ENCODE results near the gene BLOC1S3.

The BLOC1S3 gene, protein sequence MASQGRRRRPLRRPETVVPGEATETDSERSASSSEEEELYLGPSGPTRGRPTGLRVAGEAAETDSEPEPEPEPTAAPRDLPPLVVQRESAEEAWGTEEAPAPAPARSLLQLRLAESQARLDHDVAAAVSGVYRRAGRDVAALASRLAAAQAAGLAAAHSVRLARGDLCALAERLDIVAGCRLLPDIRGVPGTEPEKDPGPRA

DNA sequence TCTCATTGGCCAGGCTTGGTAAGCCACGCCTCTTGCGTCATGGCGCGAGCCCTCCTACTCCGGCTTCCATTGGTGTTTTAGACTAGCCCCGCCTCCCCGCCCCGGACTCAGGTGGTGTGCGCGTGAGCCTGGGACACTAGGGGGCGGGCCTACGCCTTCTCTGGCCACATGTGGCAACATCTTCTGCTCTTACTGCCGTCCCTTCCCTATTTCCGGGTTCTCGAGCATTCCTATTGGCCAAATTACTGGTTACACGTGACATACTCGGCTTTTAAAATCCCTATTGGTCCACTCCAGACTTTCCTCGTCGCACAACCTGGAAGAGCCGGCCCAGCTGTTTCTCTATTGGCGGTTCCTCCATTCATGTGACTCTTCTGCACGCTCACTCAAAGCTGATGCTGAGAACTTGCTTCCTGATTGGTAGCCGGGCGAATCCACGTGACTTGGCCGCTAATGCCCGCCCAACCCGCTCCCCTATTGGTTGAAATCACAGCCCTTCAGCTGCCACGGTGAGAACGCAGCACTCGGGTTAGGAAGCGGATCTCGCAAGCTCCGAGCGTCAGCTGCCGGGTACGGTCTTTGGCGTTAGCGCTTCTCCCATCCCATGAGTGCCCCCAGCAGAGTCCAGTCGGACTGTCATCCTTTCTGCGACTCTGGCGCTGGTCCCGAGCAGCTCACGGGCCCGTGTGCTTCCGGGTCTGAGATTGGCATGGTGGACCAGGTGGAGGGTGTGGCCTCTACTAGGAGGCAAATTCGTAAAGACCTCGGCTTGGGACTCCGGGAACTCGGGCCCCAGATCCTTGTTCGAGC, at the start of gene BLOC1S3:
TSS of gene BLOC1S3 (plus strand) at position 523 of the 810 bp plus-strand sequence. CDS start 513 bp downstream, outside the sequence.
- peak; percentile 99 for DNase-seq

DNA sequence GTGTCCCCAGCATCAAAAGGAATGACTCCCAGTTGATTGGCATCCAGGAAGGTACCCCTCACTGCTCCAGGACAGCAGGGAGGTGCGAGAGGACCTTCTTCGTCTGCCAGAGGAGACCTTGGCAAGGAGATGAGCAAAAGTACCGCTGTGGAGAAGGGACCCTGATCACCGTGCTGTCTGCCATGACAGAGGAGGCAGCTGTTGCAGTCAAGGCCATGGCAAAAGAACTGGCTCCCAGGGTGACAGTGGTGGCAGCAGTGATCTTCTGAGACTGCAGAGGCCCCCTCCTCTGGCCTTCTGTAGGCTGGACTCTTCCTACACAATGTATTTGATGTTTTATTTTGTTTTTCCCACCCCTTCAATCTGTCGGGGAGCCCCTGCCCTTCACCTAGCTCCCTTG, 49.8 kb upstream of the BLOC1S3 start:
- DNase-seq = no peak

DNA sequence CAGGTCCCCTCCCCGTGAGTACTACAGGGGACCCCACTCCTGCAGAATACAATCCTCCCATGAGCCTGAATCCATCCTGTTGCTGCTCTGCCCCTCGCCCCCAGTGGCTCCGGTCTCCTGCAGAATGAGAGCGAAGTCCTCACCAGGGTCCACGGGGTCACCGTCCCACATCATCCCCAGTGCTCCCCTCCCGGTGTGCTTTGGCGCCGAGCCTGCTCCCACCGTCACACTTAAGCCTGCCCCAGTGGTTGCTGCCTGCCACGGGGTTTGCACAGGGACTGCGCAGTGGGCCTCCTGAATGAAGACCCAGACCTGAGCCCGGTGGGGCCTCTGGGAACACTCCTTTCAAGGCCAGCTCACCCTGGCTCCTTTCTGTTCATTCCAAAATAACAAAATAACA, 48.3 kb upstream of the BLOC1S3 start:
- DNase-seq = no peak

DNA sequence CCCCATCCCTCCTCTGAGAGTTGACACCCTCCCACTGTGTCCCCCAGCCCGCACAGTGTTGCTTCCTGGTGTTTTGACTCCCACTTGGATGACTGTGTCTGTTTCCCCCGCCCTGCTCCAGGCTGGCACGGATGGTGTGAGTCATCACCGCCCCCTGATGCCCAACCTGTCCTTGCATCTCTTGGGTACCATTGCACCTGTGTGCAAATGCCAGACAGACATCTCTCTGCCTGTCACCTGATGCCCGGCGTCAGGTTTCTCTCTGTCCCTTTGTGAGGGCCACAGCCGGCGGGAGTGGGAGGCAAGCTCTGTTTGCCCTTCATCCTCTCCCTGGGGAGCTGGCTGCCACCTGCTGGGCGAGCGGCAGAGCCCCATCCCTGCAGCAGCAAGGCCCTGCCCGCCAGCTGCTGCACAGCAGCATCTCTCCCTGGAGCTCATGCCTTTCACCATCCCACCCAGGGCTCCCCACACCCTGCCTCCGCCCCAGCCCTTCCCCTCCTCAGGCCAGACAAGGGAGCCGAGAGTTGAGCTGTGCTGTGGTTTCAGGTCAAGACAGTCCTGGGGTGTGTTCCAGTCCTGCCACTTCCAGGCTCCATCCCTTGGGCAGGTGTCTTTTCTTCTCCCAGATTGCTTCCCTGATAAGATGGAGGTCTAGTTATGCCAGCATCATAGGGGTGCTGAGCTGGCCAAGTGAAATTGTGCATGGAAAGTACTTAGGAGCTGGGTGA, 47.5 kb upstream of the BLOC1S3 start:
- DNase-seq = peak; percentile 41

DNA sequence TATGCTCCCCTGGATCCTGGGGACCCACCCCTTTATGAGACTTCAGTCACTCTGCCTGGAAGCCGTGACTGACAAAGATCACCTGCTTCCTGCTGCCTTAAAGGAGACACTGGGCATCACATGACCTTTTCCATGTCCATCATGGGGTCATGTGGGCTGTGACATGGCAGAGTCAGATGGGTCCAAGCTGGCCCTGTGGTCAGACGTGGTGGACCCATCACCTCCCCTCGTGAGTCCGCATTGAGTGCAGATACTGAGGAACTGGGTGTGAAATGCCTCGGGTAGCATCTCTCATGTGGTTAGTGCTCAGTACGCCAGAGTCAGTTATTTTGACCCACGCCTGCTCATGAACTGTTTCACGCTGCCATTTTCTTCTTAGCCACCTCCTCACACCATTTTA, 44.9 kb upstream of the BLOC1S3 start:
- no peak for DNase-seq

DNA sequence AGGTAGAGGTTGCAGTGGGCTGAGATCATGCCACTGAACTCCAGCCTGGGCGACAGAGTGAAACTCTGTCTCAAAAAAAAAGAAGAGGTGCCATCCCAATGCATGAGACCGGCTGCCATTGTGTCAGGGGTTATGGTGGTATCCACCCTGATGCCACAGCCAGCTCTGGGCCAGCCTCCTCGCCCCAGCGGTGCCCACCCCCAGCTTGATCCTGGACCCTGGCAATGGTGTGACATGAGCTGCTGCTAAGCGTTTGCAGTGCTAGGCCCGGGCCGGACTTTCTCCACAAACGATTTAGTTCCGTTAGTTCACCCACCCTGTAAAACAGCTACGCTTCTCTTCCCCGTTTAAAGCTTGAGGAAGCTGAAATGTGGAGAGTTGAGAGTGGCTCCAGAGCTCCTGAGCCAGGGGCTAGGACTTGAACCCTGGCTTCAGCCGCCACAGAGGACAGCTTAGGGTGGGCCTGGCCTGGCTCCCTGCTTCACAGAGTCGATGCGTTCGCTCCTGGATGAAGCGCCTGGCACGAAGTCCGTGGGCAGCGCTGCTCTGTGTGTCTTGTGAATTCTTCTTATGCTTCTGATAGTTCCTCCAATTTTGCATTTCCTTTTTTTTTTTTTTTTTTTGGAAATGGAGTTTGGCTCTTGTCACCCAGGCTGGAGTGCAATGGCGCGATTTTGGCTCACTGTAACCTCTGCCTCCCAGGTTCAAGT, 43.3 kb upstream of the BLOC1S3 start:
- no peak for DNase-seq

DNA sequence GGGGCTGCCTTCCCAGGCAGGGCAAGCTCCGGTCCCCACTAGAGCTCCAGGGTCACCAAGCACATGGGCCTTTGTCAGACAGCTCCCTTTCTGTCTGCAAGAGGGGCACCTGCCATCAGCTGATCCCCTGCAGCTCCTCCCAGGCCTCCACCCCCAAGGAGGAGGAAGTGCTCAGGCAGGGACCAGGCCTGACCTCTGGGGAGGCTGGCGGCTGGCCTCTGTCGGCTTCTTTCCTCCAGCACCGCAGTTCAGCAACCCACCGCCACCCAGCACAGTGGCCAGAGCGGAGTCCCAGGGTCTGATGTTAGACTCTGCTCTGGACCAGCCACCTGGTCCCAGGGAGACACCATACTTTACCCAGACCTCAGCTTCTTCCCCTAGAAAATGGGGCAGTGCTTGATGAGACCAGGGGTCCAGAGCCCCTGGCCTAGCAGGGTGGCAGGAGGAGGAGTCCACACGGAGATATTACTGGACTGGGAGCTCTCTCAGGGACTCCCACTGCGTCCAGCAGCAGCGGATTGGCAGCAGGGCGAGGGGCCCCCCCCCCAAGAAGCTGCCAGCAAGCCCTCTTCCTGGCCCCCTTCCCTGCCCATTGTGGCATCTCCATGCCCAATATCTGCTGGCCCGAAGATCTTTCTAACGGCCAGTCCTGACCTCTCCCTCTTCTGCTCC, 41.9 kb upstream of the BLOC1S3 start:
- no peak for DNase-seq

DNA sequence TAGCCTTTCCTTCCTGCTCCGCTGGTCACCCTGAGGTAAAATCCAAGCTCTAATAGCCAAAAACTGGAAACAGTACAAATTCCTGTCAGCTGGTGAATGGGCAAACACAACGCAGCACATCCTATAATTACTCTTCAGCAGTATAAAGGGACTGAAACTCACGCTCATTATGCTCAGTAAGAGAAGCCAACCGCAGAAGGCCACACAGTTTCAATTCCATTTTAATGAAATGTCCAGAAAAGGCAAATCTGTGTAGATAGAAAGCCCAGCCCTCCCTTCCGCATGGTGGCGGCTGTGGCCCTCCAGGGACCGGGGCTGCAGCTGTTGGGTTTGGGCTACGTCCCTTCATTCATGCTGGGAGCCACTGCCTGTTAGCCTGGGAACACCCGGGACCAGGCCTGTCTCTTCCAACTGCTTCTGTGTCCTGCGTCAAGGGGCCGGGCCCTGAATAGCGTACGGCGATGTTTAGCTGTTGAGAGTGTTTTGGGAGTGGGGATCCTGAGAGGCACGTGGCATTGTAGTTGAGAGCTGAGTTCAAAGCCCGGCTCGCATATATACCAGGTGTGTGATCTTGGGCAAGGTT, 41.3 kb upstream of the BLOC1S3 start:
- DNase-seq = peak; percentile 30

DNA sequence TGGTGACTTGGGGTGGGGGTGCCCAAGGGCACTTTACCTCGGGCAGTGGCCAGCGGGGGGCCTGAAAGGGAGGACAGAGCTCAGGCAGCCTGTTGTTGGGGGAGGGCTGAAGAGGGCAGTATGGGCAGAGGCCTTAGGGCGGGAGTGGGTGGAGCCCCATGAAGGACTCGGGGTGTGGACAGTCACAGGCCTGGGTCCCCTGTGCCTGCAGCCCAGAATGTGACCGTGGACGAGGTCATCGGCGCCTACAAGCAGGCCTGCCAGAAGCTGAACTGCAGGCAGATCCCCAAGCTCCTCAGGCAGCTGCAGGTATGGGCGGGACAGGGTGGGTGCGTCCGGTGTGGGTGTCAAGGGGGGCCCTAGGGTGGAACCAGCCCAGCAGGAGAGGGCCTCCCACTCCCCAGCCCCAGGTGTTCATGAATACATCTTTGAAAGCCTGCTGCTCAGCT, 40.3 kb upstream of the BLOC1S3 start:
- DNase-seq = no peak

DNA sequence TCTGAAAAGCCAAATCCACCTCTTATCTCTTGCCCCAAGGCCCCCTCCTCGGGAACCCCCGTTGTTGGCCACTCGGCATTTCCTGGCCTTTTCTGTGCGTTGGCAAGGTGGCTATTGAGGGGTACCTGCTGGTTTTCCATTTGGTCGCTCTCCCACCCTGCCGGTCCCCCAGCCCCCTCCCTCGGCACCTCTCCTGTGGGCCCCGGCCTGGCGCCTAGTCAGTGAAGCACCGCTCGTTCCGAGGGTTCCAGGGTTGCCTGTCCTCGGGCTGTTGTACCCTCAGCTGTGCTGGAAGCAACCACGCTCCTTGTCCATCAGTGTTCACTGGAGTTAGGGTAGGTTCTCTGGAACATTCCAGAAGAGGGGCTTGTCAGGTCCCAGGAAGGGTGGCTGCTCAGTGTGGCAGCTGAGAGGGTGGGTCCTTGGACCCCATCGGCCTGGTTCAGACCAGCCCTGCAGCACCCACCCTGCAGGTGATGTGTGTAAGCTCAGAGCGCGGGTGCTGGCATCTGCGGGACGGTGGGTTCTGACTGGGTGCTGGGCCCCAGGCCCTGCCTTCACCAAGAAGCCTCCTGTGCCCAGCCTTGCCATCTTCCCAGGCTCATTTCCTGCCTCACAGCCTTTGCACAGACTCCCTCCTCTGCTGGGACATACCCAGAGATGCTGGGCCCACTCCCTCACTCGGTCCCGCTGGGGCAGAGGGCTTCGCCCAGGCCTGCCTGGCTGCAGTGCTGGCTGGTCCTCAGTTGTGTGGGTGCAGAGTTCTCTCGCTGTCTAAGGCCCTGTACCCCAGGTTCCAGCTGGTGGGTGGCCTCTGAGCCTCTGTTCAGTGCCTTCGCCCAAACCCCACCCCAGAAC, 39.1 kb upstream of the BLOC1S3 start:
- DNase-seq = no peak

DNA sequence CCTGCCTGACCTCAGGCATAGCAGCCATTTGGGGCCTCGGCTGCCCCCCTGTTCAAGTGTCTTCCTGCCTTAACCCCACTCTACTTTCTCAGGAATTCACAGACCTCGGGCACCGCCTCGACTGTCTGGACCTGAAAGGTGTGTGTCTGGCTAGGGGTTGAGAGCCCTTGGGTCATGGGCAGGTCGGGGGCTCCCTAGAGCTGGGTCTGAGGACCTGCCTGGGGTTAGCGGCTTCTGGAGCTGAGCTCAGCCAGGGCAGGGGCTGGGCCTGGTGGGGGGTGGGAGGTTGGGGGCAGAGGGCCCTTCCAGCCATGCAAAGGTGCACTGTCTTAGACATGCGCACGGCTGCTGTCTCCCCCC, 38.5 kb upstream of the BLOC1S3 start:
- DNase-seq = no peak

DNA sequence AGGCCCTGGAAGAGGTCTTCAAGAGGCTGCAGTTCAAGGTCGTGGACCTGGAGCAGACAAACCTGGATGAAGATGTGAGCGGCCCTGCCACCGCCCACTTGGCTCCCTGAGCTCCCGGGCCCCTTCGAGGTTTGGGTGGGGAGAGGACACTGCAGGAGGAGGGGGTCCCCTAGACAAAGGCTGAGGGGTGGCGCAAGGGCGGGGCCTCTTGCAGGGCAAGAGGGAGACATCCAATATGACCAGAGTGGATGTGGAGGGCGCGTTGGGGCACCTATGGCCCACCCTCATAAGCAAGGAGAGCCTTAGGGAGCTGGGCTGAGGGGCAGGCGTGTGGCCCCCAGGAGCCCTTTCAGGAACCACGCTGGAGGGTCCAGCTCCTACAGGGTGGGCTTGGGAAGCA, 38.1 kb upstream of the BLOC1S3 start:
- no peak for DNase-seq

DNA sequence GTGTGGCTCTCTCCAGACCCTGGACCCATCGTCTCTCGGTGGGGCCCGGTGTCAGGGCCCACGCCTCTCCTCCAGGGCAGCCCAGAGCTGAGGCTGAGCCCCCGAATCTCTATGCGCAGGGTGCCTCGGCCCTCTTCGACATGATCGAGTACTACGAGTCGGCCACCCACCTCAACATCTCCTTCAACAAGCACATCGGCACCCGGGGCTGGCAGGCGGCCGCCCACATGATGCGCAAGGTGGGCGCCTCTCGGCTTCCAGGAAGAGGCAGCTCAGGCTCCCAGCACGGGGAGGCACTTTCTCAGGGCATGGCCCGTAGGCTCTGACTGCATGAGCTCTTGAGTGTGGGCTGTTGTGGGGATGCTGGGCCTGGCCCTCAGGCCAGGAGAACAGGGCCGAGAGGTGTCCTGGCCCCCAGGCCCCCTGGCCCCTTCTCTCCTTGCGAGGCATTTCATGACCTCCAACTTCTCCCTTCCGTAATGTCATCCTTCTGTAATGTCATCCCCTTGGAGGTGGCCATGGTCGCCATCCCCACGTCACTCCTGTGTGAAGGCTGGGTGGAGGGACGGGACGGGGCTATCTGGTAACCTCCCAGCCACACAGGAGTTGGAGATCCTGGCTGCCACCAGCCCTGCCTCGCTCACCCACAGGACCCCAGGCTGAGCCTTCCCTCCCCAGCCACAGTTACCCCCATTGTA, 37.2 kb upstream of the BLOC1S3 start:
- no peak for DNase-seq

DNA sequence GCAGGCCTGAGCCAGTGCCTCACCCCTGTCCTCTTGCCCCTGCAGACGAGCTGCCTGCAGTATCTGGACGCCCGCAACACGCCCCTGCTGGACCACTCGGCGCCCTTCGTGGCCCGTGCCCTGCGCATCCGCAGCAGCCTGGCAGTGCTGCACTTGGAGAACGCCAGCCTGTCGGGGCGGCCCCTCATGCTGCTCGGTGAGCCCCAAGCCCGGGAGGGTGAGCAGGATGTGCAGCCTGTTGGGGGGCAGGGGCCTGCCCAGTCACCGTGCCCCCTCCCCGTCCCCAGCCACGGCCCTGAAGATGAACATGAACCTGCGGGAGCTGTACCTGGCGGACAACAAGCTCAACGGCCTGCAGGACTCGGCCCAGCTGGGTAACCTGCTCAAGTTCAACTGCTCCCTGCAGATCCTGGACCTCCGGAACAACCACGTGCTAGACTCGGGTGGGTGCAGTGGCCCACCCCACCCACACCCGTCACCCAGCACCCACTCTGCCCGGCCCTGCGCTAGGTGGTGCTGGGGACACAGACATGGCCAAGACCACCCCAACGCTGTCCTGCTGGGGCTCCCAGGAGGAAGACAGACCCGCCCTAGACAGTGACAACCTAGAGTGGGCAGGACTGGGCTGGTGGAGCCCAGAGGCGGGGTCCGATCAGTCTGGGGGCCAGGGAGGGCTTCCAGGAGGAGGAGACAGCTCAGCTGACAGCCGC, 36.4 kb upstream of the BLOC1S3 start:
- no peak for DNase-seq

DNA sequence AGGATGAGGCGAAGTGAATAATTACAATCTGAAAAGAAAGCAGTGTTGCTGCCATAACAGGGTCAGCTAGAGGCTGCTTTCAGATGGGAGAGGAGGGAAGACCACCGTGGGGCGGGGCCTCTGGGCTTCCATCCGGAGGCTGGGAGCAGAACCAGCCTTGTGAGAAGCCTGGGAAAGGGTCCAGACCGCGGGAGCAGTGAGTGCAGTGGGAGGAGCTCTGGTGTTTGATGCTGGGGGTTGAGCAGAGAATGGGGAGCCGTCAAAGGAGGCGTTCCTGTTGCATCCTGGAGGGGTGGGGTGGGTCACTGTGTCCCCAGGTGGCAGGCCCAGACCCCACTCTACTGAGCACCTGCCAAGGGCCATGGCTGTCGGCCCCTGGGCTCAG, 35.9 kb upstream of the BLOC1S3 start:
- no peak for DNase-seq

DNA sequence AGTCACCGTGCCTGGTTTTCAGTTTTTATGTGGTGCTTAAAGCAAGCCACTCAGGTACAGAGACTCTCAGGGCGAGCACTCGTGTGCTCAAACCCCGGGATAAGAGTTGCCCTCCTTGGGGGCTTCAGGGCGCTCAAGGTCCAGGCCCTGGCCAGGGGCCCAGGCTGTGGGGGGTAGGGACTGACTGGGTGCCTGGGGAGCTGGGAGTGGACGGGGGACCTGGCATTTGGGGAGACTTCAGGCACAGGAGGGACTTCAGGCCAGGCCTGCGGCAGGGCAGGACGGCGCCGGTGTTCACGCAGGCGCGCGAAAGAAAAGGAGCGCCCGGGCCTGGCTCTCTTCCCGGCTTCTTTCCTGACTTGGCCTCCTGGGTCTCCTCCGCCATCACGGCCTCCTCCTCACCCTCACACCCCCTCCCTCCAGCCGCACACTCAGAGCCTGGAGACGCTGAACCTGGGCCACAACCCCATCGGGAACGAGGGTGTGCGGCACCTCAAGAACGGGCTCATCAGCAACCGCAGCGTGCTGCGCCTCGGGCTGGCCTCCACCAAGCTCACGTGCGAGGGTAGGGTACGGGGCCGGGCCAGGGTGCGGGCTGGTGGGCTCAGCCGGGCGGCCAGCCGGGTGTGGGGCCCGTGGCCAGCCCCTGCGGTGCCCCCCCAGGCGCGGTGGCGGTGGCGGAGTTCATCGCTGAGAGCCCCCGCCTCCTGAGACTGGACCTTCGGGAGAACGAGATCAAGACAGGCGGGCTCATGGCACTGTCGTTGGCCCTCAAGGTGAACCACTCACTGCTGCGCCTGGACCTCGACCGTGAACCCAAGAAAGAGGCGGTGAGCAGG, 33.9 kb upstream of the BLOC1S3 start:
- no peak for DNase-seq

DNA sequence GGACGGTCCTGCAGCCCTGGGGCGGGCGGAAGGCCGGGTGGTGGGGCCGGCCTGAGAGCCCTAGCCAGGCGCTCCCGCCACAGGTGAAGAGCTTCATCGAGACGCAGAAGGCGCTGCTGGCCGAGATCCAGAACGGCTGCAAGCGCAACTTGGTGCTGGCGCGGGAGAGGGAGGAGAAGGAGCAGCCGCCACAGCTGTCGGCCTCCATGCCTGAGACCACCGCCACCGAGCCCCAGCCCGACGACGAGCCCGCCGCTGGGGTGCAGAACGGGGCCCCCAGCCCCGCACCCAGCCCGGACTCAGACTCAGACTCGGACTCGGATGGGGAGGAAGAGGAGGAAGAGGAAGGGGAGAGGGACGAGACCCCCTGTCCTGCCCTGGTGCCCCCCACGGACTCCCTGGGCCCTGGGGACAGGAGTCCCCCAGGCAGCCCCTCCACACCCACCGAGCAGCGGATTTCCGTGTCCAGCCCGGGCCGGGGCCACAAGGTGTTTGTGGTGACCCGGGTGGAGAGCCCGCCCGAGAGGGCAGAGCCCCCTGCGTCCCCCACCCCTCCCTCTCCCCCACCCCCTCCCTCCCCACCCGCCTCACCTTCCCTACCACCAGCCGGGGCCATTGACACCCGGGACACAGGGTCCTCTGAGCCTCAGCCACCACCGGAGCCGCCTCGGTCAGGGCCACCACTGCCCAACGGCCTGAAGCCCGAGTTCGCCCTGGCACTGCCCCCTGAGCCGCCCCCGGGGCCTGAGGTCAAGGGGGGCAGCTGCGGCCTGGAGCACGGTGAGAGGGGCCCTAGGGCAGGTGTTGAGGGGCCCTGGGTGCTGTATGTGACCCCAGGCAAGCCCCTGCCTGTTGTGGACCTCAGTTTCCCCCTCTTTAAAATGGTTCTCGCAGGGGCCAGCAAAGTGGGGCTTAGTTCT, 33.1 kb upstream of the BLOC1S3 start:
- no peak for DNase-seq

DNA sequence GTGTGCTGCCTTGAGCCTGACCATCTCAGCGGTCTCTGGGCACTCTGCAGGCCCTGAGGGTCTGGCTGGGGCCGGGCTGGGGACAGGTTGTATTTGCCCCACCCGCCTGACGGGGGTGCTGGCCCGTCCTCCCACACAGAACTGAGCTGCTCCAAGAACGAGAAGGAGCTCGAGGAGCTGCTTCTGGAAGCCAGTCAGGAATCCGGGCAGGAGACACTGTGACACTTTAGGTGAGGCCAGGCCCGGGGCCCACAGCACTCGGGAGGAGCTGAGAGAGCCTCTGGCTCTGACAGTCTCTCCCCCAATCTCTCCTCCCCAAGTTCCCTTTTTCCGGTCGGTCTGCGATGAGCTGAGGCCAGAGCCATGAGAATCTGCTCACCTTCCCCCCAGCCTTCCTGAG, 32.3 kb upstream of the BLOC1S3 start:
- no peak for DNase-seq

All from NCI-H1092 treated with DMSO at 0.1 percent for 48 hours (cell line).